KG1 (cell line): ENCODE data around the gene FRRS1.

ENCODE experiments used
- DNase-seq: peaks from one replicate; lab custom pipeline; 2025; lab: John Stamatoyannopoulos, UW

The FRRS1 gene

GRCh38 chr1:99731384-99731783 lies 35.1 kb downstream of the FRRS1 start:
- no peak for DNase-seq

GRCh38 chr1:99728494-99729235 lies 37.8 kb downstream of the FRRS1 start:
- DNase-seq: no peak

- no peak for DNase-seq
Observed at GRCh38 chr1:99727575-99728185, 38.8 kb downstream of the FRRS1 start.

GRCh38 chr1:99726818-99727217 lies 39.6 kb downstream of the FRRS1 start:
- no peak for DNase-seq

- DNase-seq: no peak
Observed at GRCh38 chr1:99726407-99726806, 40.0 kb downstream of the FRRS1 start.

GRCh38 chr1:99725996-99726395 lies 40.4 kb downstream of the FRRS1 start:
- no peak for DNase-seq

GRCh38 chr1:99723251-99723650 lies 43.2 kb downstream of the FRRS1 start:
- DNase-seq: no peak

- DNase-seq: no peak
Observed at GRCh38 chr1:99717005-99717404, 49.4 kb downstream of the FRRS1 start.

GRCh38 chr1:99713006-99713405 lies 53.4 kb downstream of the FRRS1 start:
- no peak for DNase-seq

GRCh38 chr1:99710994-99711393 lies 55.4 kb downstream of the FRRS1 start:
- no peak for DNase-seq

GRCh38 chr1:99707535-99708142 lies 58.8 kb downstream of the FRRS1 start:
- DNase-seq: peak; percentile 34

GRCh38 chr1:99705385-99705784 lies 61.0 kb downstream of the FRRS1 start:
- DNase-seq: no peak

- no peak for DNase-seq
Observed at GRCh38 chr1:99704356-99704816, 62.0 kb downstream of the FRRS1 start.

- DNase-seq: no peak
Observed at GRCh38 chr1:99702221-99702620, 64.2 kb downstream of the FRRS1 start.

- DNase-seq: no peak
Observed at GRCh38 chr1:99700020-99700419, 66.4 kb downstream of the FRRS1 start.

- no peak for DNase-seq
Observed at GRCh38 chr1:99697580-99697979, 68.9 kb downstream of the FRRS1 start.

- DNase-seq: no peak
Observed at GRCh38 chr1:99696616-99697015, 69.8 kb downstream of the FRRS1 start.

GRCh38 chr1:99691175-99691574 lies 75.3 kb downstream of the FRRS1 start:
- no peak for DNase-seq

GRCh38 chr1:99685516-99686180 lies 80.8 kb downstream of the FRRS1 start:
- no peak for DNase-seq

GRCh38 chr1:99682291-99682751 lies 84.1 kb downstream of the FRRS1 start:
- no peak for DNase-seq

GRCh38 chr1:99681583-99681982 lies 84.9 kb downstream of the FRRS1 start:
- DNase-seq: no peak

- DNase-seq: no peak
Observed at GRCh38 chr1:99680270-99680669, 86.2 kb downstream of the FRRS1 start.

- DNase-seq: no peak
Observed at GRCh38 chr1:99677416-99677815, 89.0 kb downstream of the FRRS1 start.
